SH-SY5Y (cell line): ENCODE measurements around the gene TMPRSS15.

ENCODE experiments used
- GATA2 ChIP-seq: IDR thresholded peaks from 2 replicates; pipeline ENCODE4 v1.6.1; 2011; ENCODE audit warnings: mild to moderate bottlenecking, low read depth, low read length
- GATA3 ChIP-seq: IDR thresholded peaks from 2 replicates; pipeline ENCODE4 v1.6.1; 2011; ENCODE audit warnings: low read depth, mild to moderate bottlenecking, low read length, moderate library complexity

DNA sequence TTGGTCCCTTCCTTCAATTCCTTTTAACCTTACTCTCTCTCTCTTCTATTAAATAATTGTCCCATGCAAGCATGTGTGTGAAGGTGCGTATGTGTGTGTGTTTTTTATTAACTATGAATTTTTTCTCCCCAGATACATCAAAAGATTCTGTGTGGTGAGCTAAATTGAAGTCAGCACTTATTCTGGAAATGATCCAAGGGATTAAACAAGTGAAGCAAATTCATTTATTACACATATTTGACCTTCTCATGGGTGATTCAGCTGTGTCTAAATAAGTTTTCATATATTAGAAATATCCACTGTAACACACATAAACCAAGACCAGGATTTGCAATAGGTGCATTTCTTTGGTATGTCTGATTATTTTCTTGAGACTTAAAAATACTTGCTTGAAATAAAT, 134.7 kb downstream of the TMPRSS15 start:
- TF ChIP-seq GATA2 (no peak), GATA3 (no peak)
